ENCODE measurements around the gene LRRC3.
A peak's percentile ranks its signal among the peaks of the same experiment; 100 is the strongest.
"Not testable (repeated sequence)": the region's sequence is repeated elsewhere in the genome, so short reads cannot be mapped to it uniquely, and the experiment has no call there.

LRRC3 gene

DNA sequence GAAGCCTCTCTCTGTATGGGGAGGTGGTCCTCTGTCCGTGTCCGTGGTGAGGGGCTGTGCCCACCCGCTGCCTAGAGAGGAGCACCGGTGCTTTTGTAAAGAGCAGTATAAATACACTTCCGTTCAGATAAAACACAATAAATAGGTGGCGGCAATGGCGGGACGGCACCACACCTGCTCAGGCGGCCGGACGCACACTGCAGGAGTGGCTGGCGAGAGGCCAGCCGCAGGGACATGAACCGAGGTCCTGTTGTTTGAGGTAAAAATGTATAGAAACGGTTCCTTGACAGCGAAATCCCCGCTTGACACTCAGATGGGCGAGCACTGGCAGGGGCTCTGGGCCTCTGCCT, 43.9 kb downstream of the LRRC3 start:
- DNase-seq, result no peak

DNA sequence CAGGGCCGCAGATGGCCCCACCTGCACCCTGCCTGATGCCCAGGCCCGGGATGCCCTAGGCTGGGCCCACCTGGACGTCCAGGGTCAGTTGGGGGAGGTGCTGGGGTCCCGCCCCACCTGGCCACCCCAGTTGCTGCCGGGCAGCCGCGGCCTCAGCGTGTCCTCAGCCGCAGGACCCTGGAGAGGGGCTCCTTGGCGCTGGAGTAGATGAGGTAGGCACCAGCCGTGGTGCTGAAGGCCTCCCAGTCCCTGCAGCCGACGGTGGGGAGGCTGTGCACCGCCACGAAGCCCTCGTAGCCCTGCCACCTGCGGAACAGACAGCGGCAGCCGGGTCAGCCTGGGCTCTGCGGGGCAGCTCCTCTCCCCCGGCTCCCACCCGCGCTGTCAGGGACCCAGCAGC, 44.3 kb downstream of the LRRC3 start:
- DNase-seq, result no peak

DNA sequence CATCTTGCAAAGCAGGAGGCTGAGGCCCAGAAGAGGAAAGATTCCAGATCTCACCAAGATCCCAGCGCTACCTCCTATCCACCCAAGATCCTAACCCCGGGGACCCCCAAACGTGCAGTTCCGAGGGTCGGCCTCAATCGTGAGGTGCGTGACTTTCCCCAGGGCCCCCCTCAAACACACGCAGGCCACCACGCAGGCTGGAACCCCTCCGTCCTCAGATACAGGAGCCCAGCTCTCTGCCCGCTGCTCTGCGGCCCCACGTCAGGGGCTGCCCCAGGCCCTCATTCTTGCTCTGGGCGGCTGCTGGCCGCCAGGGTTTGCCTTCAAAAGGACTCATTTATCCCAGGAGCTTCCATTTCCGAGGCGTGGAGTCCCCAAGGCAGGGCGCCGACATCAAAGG, 44.8 kb downstream of the LRRC3 start:
- DNase-seq, result no peak

DNA sequence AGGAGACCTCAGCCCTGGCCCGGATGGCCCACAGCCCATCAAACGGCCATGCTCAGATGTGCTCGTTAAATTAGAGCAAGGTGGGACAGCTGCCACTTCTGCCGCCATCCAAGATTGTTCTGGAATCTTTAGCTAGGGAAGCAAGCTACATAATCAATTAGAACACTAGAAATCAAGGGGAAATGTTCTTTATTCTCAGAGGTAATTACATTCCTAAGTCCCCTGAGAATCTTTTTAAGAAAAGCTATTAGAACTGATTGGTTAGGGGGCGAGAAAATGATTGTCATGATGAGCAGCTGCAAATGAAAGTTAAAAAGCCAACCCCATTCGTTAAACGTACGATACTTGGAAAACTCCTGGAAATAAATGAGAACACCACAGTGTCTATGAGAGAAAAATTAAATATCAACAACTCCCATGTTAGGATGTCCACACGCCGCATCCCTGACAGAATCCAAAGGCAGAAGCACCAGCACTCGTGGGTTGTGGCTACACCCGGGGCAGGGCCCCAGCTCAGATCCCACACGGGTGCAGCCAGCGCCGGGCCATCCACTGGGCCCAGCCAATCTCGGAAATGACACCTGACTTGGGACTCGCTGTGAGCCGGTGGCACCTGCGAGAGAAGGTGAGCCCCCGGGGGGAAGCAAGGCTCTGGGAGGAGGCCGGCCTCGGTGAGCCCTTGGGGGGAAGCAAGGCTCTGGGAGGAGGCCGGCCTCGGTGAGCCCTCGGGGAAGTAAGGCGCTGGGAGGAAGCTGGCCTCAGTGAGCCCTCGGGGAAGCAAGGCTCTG, 47.1 kb downstream of the LRRC3 start:
- DNase-seq, result no peak

DNA sequence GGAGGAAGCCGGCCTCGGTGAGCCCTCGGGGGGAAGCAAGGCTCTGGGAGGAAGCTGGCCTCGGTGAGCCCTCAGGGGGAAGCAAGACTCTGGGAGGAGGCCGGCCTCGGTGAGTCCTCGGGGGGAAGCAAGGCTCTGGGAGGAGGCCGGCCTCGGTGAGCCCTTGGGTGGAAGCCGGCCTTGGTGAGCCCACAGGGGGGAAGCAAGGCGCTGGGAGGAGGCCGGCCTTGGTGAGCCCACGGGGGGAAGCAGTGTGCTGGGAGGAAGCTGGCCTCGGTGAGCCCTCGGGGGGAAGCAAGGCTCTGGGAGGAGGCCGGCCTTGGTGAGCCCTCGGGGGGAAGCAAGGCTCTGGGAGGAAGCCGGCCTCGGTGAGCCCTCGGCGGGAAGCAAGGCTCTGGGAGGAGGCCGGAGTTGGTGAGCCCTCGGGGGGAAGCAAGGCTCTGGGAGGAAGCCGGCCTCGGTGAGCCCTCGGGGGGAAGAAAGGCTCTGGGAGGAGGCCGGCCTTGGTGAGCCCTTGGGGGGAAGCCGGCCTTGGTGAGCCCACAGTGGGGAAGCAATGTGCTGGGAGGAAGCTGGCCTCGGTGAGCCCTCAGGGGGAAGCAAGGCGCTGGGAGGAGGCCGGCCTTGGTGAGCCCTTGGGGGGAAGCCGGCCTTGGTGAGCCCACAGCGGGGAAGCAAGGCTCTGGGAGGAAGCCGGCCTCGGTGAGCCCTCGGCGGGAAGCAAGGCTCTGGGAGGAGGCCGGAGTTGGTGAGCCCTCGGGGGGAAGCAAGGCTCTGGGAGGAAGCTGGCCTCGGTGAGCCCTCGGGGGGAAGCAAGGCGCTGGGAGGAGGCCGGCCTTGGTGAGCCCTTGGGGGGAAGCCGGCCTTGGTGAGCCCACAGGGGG, 47.9 kb downstream of the LRRC3 start:
- not testable (repeated sequence) for DNase-seq

DNA sequence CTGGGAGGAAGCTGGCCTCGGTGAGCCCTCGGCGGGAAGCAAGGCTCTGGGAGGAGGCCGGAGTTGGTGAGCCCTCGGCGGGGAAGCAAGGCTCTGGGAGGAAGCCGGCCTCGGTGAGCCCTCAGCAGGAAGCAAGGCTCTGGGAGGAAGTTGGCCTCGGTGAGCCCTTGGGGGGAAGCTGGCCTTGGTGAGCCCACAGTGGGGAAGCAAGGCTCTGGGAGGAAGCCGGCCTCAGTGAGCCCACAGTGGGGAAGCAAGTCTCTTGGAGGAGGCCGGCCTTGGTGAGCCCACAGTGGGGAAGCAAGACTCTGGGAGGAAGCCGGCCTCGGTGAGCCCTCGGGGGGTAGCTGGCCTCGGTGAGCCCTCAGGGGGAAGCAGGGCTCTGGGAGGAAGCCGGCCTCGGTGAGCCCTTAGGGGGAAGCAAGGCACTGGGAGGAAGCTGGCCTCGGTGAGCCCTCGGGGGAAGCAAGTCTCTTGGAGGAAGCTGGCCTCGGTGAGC, 48.6 kb downstream of the LRRC3 start:
- DNase-seq, result no peak

DNA sequence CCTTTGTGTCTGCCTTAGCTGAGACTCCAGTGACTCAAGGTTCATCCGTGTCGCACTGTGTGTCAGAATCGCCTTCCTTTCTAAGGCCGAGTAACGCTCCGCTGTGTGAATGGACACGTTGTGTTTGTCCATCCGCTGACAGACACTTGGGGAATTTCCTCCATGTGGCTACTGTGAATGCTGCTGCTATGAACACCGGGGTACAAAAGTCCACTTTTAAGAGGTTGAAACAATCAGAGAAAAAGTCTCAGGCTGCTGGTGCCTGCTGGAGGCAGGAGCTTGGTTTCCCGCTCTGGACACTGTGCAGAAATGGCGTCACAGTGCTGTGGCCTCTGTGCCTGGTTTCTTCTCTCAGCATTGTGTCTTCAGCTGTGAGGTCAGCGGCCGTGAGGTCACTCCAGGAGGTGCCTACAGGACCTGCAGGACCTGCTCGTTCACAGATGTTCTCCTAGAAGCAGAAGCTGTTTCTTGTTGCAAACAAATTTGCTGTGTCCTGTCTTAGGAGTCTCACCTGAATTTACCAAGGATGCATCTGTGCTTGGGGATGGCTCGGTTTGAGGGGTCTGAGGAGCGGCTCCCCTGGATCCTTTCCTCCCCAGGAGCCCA, 50.5 kb downstream of the LRRC3 start:
- no peak for DNase-seq

DNA sequence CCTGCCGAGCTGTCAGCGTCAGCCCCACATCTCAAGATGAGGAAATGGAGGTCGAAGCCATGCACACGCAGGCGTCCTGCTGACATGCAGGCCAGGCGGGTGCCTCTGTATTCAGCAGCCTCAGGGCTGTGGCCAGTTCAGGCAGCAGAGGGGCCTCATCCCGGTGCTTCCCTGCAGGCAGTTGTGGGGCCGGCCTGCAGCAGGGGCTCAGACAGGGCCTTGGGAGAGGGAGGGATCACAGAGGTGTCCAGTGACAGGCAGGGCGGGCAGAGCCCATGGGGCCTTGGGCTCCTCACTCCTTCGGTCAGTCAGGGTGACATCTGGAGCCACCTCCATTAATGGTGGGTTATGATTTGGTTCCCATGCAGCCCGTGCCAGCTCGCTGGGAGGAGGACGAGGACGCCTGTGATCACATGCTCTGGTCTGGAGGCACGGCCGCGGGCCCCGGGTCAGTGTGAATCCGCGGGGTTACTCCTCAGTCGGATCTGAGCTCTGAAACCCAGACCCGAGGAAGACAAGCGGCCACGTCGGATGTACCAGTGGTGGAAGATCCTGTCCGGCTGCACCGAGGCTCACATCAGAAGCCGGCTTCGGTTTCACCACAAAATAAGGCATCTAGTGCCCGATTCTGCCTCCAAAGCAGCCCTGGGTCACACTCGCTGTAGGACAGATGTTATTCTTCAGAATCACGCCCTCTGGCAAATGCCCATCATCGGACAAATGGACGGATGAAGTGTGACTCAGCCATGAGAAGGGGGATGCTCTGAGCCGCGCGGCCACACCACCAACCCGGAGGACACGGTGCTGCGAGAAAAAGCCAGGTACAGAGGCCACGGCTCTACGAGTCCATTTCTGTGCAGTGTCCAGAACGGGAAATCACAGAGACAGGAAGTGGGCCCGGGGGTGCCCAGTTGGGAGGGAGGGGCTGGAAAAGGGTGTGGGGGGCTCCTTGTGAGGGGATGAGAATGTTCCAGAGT, 51.3 kb downstream of the LRRC3 start:
- DNase-seq, result no peak

DNA sequence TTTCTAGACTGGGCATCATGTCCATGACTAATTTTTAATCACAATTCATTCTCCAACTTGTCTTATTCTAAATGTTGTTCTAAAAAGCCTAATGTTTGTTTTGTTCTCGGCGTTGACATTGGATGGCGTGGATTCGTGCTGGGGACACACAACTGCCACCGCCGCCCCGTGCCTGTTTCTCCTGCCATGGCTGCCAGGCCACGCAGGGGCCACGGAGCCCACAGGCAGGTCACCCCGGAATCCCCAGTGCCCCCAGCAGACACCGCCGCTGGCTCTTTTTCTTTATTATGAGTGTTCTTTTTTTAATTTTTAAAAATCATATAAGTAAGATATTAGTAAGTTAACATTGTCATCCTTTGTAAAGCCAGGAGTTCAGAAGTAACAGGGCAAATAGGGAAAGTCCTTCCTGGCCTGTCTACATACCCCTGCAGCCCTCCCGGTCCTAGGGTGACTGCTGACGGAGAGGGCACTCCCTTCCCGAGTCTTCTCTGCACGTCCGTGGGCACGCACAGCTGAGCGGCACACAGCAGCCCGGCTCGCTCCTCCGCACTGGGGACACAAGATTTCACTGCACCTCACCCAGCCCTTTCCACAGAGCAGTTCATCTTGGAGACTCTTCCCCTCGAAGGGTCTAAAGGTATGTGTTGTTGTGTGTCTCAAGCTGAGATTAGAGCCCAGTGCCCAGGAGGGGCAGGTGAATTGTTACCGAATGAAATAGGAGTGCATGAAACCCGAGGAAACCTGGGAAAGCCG, 52.5 kb downstream of the LRRC3 start:
- DNase-seq, result no peak

DNA sequence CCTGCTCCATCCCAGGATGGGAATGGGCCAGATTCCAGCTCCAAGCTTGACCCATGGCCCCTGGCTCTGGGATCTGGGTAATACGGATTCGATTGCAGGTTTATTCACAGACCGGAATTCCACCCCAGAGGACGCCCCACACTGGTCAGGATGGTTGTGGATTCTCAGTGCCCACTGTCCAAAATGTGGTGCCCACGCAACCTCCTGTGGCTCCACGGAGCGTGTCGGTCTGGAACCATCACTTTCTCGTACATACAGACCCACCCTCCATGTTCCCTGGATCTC, 53.1 kb downstream of the LRRC3 start:
- no peak for DNase-seq

DNA sequence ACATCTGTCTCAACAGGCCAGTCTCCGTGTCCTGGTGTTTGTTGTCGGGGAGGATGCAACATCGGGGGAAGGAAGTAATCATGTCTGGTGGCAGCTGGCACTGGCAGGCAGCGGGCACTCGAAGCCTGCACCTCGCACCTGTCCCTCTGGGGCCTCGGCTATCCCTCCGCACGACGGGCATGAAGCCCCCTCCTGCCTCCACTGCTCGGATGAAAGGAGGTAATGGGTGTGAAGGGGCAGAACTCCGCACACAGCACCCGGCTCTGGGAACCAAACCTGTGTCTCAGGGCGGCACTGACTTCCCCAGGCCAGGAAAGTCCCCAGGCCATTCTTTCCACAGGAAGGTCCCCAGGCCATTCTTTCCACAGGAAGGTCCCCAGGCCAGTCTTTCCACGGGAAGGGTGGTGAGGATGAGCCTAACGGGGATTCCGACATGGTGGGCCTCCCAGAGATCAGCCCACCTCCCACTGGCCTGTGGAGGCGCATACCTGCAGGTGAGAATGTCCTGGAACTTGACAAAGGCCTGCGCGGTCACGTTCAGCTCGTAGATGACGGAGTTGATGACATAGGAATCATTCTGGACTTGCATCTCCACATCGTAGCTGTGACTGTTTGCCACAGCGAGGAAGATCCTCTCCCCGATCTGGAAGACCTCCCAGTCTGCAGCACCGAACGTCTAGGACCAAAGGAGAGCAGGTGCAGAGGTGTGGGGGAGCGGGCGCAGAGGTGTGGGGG, 53.6 kb downstream of the LRRC3 start:
- peak; percentile 48 for DNase-seq

DNA sequence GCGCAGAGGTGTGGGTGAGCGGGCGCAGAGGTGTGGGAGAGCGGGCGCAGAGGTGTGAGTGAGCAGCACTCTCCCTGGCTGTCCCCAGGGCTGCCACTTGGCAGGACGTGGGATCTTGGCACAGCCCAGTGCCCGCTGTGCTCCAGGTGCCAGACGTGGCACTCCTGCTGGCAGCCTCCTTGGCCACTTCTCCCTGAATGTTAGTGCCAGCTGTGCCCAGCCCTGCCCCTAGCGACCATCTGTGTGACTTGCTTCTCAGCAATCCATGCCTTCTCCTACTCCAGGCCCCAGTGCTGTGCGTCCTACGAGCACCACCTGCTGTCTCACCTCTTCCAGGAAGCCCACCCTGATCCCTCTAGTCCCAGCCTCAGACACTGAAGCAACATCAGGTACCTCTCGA, 54.2 kb downstream of the LRRC3 start:
- DNase-seq, result peak; percentile 96

DNA sequence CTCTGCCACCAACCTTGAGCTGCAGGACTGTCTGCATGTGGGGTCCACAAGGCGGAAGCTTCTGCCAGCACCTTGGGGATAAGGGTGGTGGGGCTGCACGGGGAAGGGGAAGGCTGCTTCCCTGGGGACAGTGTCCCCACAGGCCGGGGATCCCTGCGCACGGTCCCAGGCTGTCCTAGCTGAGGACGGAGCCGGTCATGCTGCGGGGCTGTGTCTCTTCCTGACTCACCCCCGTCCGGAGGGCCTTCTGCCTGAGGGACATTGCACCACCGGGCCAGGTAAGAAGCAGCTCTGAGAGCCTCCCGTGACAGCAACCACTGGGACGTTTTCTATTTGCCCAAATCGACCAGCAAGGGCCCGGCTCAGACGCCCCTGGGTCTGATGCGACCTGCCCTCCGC, 54.8 kb downstream of the LRRC3 start:
- DNase-seq, result no peak

DNA sequence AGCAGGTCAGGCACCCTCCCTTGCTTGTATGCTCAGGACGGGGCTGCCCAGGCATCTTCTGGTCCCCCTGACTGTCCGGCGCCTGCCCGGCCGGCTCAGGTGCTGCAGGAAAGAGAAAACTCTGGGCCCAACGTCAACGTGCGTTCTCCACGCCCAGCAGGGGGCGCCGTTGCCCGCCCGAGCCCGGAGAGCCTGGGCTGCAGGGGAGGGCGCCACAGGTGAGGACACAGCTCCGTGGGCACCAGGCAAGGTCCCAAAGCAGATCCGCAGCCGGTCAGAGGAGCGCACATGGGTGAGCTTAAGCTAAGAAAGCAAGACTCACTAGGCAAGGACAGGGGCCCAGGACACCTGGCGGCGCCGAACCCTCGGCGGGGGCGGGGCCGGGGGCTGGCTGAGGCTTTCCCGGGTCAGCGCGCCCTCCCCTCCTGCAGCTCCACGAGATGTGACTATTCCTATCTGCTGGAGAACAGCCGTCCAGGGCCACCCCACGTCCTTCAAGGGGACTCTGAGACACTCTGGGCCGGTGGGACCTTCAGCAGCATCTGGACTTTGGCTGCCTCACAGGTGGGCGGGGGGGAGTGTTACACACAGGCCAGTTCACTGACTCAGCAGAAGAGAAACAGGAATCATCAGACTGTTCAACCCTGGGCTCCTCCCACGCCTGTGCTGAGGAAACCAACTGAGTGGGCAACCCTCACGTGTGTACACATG, 55.4 kb downstream of the LRRC3 start:
- peak; percentile 91 for DNase-seq

DNA sequence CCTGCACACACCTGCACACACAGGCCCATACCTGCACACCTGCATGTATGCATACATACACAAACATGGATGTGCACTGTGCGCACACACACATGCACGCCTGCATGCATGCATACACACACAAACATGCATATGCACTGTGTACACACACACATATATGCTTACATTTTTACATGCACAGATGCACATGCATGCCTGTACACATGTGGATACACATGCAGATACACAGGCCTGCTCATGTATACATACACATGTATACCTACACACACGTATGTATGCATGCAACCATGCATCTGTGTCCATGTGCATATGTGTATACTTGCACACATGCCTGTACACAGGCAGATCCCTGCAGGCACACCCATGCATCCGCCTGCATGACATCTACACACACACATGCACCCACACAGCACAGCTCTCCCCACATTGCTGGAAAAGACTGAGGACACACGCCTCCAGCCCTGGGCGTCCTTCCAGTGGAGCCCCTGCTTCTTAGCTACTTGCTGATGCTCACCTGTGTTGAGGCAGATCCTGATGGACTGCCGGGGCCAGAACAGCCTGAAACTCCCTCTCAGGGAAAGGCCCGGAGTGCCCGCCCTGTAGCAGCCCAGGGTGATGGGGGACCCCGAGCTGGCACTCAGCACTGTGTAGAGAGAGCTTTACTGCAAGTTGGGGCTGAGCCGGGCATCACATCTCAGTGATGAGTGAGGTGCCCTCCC, 56.1 kb downstream of the LRRC3 start:
- DNase-seq, result no peak

Measured in NCI-H69 (cell line).